Stimulated activated CD4-positive, alpha-beta T cell treated with anti-CD3 and anti-CD28 coated beads, Interleukin-1b, Interleukin-23, amount 100 ng/mL, for 4 hours (primary cell): ENCODE data around the gene OR52I1.
A peak's percentile ranks its signal among the peaks of the same experiment; 100 is the strongest.

ENCODE experiments used
- DNase-seq, 2 donors: peaks; one replicate each; pipeline ENCODE4 v3.0.0-alpha.2; 2020; ENCODE audit warnings: low read depth in 2 of 2

OR52I1 gene

GRCh38 chr11:4611986-4612385 lies 18.1 kb downstream of the OR52I1 start:
- DNase-seq, result no peak

DNA sequence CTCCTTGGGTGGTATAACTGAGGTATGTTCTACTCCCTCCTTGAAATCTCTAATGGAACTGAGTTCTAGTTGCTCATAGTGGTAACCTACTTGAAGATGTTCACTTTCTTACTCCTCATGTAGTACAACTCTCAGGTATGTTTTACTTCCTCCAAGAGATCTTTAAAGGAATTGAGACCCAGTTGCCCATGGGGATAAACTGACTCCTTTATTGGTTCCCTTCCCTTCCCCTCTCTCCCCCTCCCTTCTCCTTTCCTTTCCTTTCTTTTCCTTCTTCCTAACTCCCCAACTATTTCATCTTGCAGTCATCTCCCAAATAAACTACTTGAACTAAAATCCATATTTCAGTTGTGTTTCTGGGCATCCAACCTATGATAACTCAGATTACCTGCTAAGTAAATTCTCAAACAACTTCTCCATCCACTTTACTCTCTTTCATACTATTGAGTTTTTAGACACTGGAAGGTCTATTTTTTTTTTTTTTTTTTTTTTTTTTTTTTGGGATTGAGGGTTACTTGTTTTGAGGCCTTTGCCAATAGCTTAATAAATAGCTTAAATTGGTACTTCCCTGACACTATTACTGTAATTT lies 22.1 kb downstream of the OR52I1 start:
- DNase-seq, result no peak

GRCh38 chr11:4619514-4619913 lies 25.7 kb downstream of the OR52I1 start:
- DNase-seq, result no peak

- DNase-seq, result no peak
Observed at GRCh38 chr11:4626207-4627099, 32.6 kb downstream of the OR52I1 start.

- DNase-seq, result no peak
Observed at GRCh38 chr11:4636136-4636535, 42.3 kb downstream of the OR52I1 start.

GRCh38 chr11:4636962-4637661 lies 43.3 kb downstream of the OR52I1 start, which contains the start of gene OR51D1:
Gene OR51D1, plus strand, starts transcription at chr11:4637477. Its CDS starts 2,314 bp downstream, at chr11:4639791.
- DNase-seq, result peak; percentile 52 to 60

DNA sequence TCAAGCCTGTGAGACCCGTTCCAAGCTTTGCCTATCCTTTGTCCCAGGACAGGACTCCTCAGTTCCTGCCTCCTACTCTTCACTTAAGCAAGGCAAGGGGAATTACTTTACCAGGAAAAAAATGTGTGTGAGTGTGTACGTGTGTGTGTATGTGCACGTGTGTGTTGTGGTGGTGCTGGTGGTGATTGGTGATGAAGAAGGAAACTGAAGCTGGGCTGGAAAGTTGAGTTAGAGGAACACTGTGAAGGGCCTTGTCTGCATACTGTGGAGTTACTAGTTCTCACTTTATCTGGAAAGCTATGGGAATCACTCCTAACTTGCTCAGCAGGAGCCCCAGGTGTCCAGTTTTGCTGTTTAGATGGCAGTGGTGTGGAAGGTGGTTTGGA lies 43.8 kb downstream of the OR52I1 start:
- no peak for DNase-seq

- DNase-seq, result no peak
Observed at GRCh38 chr11:4639931-4640330, 46.1 kb downstream of the OR52I1 start.

DNA sequence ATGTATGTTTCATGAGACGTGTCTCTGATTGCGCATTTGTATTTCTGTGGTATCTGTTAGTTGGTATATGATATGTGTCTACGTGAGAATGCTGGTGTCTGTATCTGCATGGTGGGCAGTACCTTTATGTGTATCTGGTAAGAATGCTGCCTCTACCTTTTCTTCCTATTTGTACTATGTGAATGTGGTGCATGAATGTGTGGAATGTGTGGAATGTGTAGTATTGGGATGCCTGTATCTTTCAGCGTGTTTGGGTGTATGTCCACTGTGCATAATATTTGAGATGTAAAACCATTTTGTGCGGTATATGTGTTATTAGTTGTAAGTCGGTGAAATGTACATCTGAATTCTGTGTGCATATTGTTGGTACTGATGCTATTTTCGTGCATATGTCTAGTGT lies 47.7 kb downstream of the OR52I1 start:
- DNase-seq, result no peak

GRCh38 chr11:4642043-4642442 lies 48.2 kb downstream of the OR52I1 start:
- DNase-seq, result no peak

DNA sequence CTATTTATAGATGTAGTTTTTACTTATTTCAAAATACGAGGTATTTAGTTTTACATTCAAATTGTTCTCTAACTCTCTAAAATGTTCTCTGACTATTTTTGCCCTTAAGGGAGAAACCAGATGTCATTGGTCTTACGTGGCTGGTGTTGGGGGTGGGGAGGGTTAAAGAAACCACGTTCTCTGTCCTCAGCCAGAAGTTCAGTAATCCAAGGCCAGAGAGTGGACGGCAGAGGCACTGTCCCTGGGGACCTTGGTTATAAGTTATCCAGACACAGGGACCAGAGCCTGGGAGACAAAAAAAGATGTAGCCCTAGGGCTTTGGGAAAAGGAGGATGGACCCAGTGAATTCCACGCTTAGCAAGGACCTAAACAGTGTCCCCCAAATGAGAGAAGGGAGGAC lies 49.2 kb downstream of the OR52I1 start:
- no peak for DNase-seq

GRCh38 chr11:4643682-4644081 lies 49.8 kb downstream of the OR52I1 start, which contains the start of gene OR51E1:
Gene OR51E1, plus strand, starts transcription at chr11:4643982. Its CDS starts 8,545 bp downstream, at chr11:4652527.
- no peak for DNase-seq

- DNase-seq, result no peak
Observed at GRCh38 chr11:4644233-4644632, 50.4 kb downstream of the OR52I1 start.
